ENCODE measurements around the gene IL37.

GRCh38 chr2:112949456-112949855, 38.5 kb downstream of the IL37 start:
- TF ChIP-seq POLR2A (IDR thresholded peaks at IDR 0.05; ENCODE audit: low read length) (no peak), GATA1 (IDR thresholded peaks at IDR 0.05; ENCODE audit: low read depth, low read length) (no peak)

All from erythroblast (primary cell).